ENCODE measurements around the gene MYCT1. TPM values are rescaled to one million over a fixed set of nuclear protein-coding genes. Genes with fewer than 3 reads are reported as not detected.

The MYCT1 gene
- polyA plus RNA-seq, 3 donors, result not detected

DNA sequence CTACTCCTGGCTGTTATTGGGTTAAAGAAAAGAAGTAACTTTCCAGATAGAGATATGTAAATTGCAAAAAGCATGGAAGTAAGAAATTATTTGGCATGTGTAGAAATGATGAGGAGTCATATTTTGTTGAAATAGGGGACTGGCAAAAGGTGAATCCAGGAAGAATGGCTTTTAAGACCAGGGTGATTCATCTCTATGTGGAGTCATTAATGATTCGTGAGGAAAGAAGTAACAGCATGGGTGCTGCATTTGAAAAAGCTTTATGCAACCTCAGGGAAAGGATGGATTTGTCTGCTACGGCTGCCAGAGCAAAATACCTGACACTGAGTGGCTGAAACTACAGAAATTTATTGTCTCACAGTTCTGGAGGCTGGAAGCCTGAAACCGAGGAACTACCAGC, 45.7 kb upstream of the MYCT1 start:
- no peaks in the 10 kb centered on the region for H3K36me3 Mint-ChIP-seq
- H3K4me1 ChIP-seq (ENCODE audit: control insufficient read depth in 1 of 2, insufficient read depth in 2 of 2, low read length in 2 of 2), result no peaks in the 10 kb centered on the region
- DNase-seq, result no peak
- no peak overlapping the region for H3K4me2 ChIP-seq (replicated peaks; ENCODE audit: extremely low read depth, low read length, poor library complexity, severe bottlenecking)
- no peak overlapping the region for H3K4me3 Mint-ChIP-seq
- H3K4me3 ChIP-seq (replicated peaks in 1 of 3; ENCODE audit: low read depth in 2 of 3, low read length in 3 of 3), result no peak overlapping the region
- no peaks in the 10 kb centered on the region for H3K4me1 Mint-ChIP-seq
- H3K9me3 ChIP-seq (replicated peaks in 1 of 2; ENCODE audit: control insufficient read depth in 1 of 2, insufficient read depth in 1 of 2, low read length in 2 of 2), result no peaks in the 10 kb centered on the region
- H2AFZ ChIP-seq (ENCODE audit: insufficient read depth, low read depth, low read length, poor library complexity, severe bottlenecking), result no peak overlapping the region
- no peaks in the 10 kb centered on the region for H3K27me3 ChIP-seq (ENCODE audit: control insufficient read depth in 2 of 2, insufficient read depth in 2 of 2, low read length in 2 of 2)
- H4K20me1 ChIP-seq (ENCODE audit: insufficient read depth, low read length), result no peaks in the 10 kb centered on the region
- no peak overlapping the region for H3K9ac ChIP-seq (ENCODE audit: insufficient read depth, low read length, poor library complexity, severe bottlenecking)
- H3K27ac ChIP-seq (ENCODE audit: low read depth in 1 of 2, low read length in 2 of 2), result no peak overlapping the region
- intact Hi-C loops (cut with micrococcal nuclease), result no loop called here
- WGBS (ENCODE audit: insufficient coverage), result 83% methylated on average over 2 of the region's 3 CpGs
- no peaks in the 10 kb centered on the region for H3K79me2 ChIP-seq (ENCODE audit: insufficient read depth, low read length)
- H3K9me3 Mint-ChIP-seq, result peaks cover 0 to 3% (median 0%) of the 10 kb centered on the region in 7 donors
- TF ChIP-seq, protein P1, sequence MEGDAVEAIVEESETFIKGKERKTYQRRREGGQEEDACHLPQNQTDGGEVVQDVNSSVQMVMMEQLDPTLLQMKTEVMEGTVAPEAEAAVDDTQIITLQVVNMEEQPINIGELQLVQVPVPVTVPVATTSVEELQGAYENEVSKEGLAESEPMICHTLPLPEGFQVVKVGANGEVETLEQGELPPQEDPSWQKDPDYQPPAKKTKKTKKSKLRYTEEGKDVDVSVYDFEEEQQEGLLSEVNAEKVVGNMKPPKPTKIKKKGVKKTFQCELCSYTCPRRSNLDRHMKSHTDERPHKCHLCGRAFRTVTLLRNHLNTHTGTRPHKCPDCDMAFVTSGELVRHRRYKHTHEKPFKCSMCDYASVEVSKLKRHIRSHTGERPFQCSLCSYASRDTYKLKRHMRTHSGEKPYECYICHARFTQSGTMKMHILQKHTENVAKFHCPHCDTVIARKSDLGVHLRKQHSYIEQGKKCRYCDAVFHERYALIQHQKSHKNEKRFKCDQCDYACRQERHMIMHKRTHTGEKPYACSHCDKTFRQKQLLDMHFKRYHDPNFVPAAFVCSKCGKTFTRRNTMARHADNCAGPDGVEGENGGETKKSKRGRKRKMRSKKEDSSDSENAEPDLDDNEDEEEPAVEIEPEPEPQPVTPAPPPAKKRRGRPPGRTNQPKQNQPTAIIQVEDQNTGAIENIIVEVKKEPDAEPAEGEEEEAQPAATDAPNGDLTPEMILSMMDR (IDR thresholded peaks at IDR 0.05), result no peak
- H3K36me3 ChIP-seq (replicated peaks in 1 of 2; ENCODE audit: control insufficient read depth in 1 of 2, insufficient read depth in 2 of 2, low read length in 2 of 2), result no peaks in the 10 kb centered on the region
- H3K27ac Mint-ChIP-seq, result no peak overlapping the region
- H3K27me3 Mint-ChIP-seq (ENCODE audit: low read depth in 3 of 3), result peaks cover 2 to 6% (median 2%) of the 10 kb centered on the region in 3 donors

DNA sequence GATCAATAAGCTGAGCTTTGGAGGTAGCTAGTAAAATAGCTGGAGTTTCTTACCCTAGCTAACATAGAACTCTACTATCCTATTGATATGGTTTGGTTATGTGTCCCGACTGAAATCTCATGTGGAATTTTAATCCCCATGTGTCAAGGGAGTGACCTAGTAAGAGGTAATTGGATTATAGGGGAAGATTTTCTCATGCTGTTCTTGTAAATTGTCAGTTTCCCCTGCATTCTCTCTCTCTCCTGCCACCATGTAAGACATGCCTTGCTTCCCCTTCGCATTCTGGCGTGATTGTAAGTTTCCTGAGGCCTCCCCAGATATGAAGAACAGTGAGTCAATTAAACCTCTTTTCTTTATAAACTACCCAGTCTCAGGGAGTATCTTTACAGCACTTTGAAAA, 35.9 kb upstream of the MYCT1 start:
- H3K4me1 Mint-ChIP-seq, result peaks cover 2% of the 10 kb centered on the region
- no CpG with 5 or more reads among the region's 3 CpGs for WGBS (ENCODE audit: insufficient coverage)
- no peak overlapping the region for H3K4me3 Mint-ChIP-seq

More for the DNA sequence above, 35.9 kb upstream of the MYCT1 start:
- H3K27ac ChIP-seq (ENCODE audit: low read depth in 1 of 2, low read length in 2 of 2), result no peak overlapping the region
- H2AFZ ChIP-seq (ENCODE audit: insufficient read depth, low read depth, low read length, poor library complexity, severe bottlenecking), result no peak overlapping the region
- Mint-ChIP-seq H3K36me3 (no peaks in the 10 kb centered on the region), H3K9me3 (peaks cover 1 to 6% (median 2%) of the 10 kb centered on the region in 7 donors), H3K27ac (no peak overlapping the region), H3K27me3 (ENCODE audit: low read depth in 3 of 3) (peaks cover 0 to 2% (median 0%) of the 10 kb centered on the region in 3 donors)
- intact Hi-C loops (cut with micrococcal nuclease), result no loop called here
- H3K4me3 ChIP-seq (replicated peaks in 1 of 3; ENCODE audit: low read depth in 2 of 3, low read length in 3 of 3), result no peak overlapping the region
- TF ChIP-seq, protein P1 (IDR thresholded peaks at IDR 0.05), result no peak
- no peaks in the 10 kb centered on the region for H4K20me1 ChIP-seq (ENCODE audit: insufficient read depth, low read length)
- no peaks in the 10 kb centered on the region for H3K36me3 ChIP-seq (replicated peaks in 1 of 2; ENCODE audit: control insufficient read depth in 1 of 2, insufficient read depth in 2 of 2, low read length in 2 of 2)
- no peaks in the 10 kb centered on the region for H3K9me3 ChIP-seq (replicated peaks in 1 of 2; ENCODE audit: control insufficient read depth in 1 of 2, insufficient read depth in 1 of 2, low read length in 2 of 2)
- H3K79me2 ChIP-seq (ENCODE audit: insufficient read depth, low read length), result no peaks in the 10 kb centered on the region
- H3K27me3 ChIP-seq (ENCODE audit: control insufficient read depth in 2 of 2, insufficient read depth in 2 of 2, low read length in 2 of 2), result no peaks in the 10 kb centered on the region
- no peak for DNase-seq
- no peaks in the 10 kb centered on the region for H3K4me1 ChIP-seq (ENCODE audit: control insufficient read depth in 1 of 2, insufficient read depth in 2 of 2, low read length in 2 of 2)
- no peak overlapping the region for H3K9ac ChIP-seq (ENCODE audit: insufficient read depth, low read length, poor library complexity, severe bottlenecking)
- H3K4me2 ChIP-seq (replicated peaks; ENCODE audit: extremely low read depth, low read length, poor library complexity, severe bottlenecking), result no peak overlapping the region
